Activated CD4-positive, alpha-beta T cell treated with anti-CD3 and anti-CD28 coated beads for 36 hours (primary cell): ENCODE results near the gene NEK7. TPM values are rescaled to one million over a fixed set of nuclear protein-coding genes. Genes with fewer than 3 reads are reported as not detected.

Experiments
- ATAC-seq: fragments of 200-7000 bp; cut with Tn5 transposase; one replicate; pipeline ENCODE4 v1.10.0; 2021; ENCODE audit warnings: mild to moderate bottlenecking, moderate library complexity
- CTCF ChIA-PET: fragments of 350-600 bp; sonication (Branson Sonifier 250); formaldehyde crosslinking; loops from one replicate; lab custom pipeline; 2021; ENCODE audit warnings: antibody characterized with exemption; lab: Charles Lee
- POLR2A ChIA-PET: fragments of 350-600 bp; sonication (Branson Sonifier 250); formaldehyde crosslinking; loops from one replicate; lab custom pipeline; 2021; ENCODE audit warnings: antibody characterized with exemption, inconsistent platforms; lab: Charles Lee
- DNase-seq: peaks from one replicate; pipeline ENCODE4 v3.0.0-alpha.2; 2020
- H3K27ac Mint-ChIP-seq: one replicate; pipeline ENCODE4 v1.8.0; 2021; ENCODE audit warnings: mixed read lengths
- H3K27me3 Mint-ChIP-seq: one replicate; pipeline ENCODE4 v1.8.0; 2021; ENCODE audit warnings: mixed read lengths
- H3K36me3 Mint-ChIP-seq: one replicate; pipeline ENCODE4 v1.8.0; 2021; ENCODE audit warnings: low read depth, mixed read lengths
- H3K4me1 Mint-ChIP-seq: one replicate; pipeline ENCODE4 v1.8.0; 2021; ENCODE audit warnings: mixed read lengths
- H3K4me3 Mint-ChIP-seq: one replicate; pipeline ENCODE4 v1.8.0; 2021; ENCODE audit warnings: mild to moderate bottlenecking, moderate library complexity, mixed read lengths
- H3K9me3 Mint-ChIP-seq: one replicate; pipeline ENCODE4 v1.8.0; 2021; ENCODE audit warnings: low read depth, mixed read lengths
- intact Hi-C, 2 experiments: fragments of 100-400 bp; cut with DNase I in 1 of 2; cut with micrococcal nuclease in 1 of 2; formaldehyde crosslinking; loops; one replicate each; pipeline versions ENCODE4 v1.14.2 to v1.15.1; 2022 to 2024; cut with DNase I, micrococcal nuclease
- total RNA-seq, 2 experiments: library from RNA; stranded (reverse); gene quantifications; one replicate each; pipeline ENCODE4 v1.2.3, GENCODE V29; 2021

NEK7 gene
- total RNA-seq, 2 experiments from 2014 or later: 46.9 to 49.0 TPM

- ChIA-PET CTCF (interaction anchor here (0.7 to 0.8 kb wide), 2 partner anchors 41 to 114 kb away, joined by 3 read pairs; no protein-coding TSS in a partner anchor), POLR2A (no interaction called here)
- no peaks in the 10 kb centered on the region for H3K36me3 Mint-ChIP-seq
- intact Hi-C loops: no loop called here
- H3K9me3 Mint-ChIP-seq: no peaks in the 10 kb centered on the region
- DNase-seq (no peak), ATAC-seq (no peak)
- H3K27ac Mint-ChIP-seq: no peak overlapping the region
- peaks cover 4% of the 10 kb centered on the region for H3K4me1 Mint-ChIP-seq
- H3K4me3 Mint-ChIP-seq: no peak overlapping the region
- no peaks in the 10 kb centered on the region for H3K27me3 Mint-ChIP-seq
Observed at GRCh38 chr1:198147216-198147615, 9.6 kb upstream of the NEK7 start.

GRCh38 chr1:198150369-198150768 is 6.4 kb upstream of the NEK7 start:
- intact Hi-C loops: no loop called here
- ATAC-seq (no peak), DNase-seq (no peak)
- no peaks in the 10 kb centered on the region for H3K9me3 Mint-ChIP-seq
- no peak overlapping the region for H3K4me3 Mint-ChIP-seq
- no peak overlapping the region for H3K27ac Mint-ChIP-seq
- H3K27me3 Mint-ChIP-seq: no peaks in the 10 kb centered on the region
- no peaks in the 10 kb centered on the region for H3K36me3 Mint-ChIP-seq
- ChIA-PET CTCF (interaction anchor here (1.4 kb wide), 1 partner anchor 315 kb away, joined by 3 read pairs; no protein-coding TSS in a partner anchor), POLR2A (no interaction called here)
- H3K4me1 Mint-ChIP-seq: no peaks in the 10 kb centered on the region

GRCh38 chr1:198151688-198152087 is 5.1 kb upstream of the NEK7 start:
- ChIA-PET CTCF (no interaction called here), POLR2A (no interaction called here)
- ATAC-seq: no peak
- Mint-ChIP-seq H3K27ac (no peak overlapping the region), H3K36me3 (no peaks in the 10 kb centered on the region), H3K4me3 (no peak overlapping the region), H3K27me3 (no peaks in the 10 kb centered on the region), H3K4me1 (peaks cover 4% of the 10 kb centered on the region), H3K9me3 (no peaks in the 10 kb centered on the region)
- no peak for DNase-seq
- intact Hi-C loops: no loop called here

- H3K27ac Mint-ChIP-seq: no peak overlapping the region
- intact Hi-C loops: no loop called here
- ChIA-PET POLR2A (interaction anchor here (0.6 kb wide), 1 partner anchor 69 kb away, joined by 4 read pairs; no protein-coding TSS in a partner anchor), CTCF (interaction anchor here (0.7 to 1.3 kb wide), 3 partner anchors 21 to 109 kb away, joined by 3 to 4 read pairs (median 4); no protein-coding TSS in a partner anchor)
- no peak for DNase-seq
- H3K27me3 Mint-ChIP-seq: no peaks in the 10 kb centered on the region
- H3K4me1 Mint-ChIP-seq: peaks cover 4% of the 10 kb centered on the region
- ATAC-seq: no peak
- no peaks in the 10 kb centered on the region for H3K9me3 Mint-ChIP-seq
- H3K36me3 Mint-ChIP-seq: peaks cover 3% of the 10 kb centered on the region
- H3K4me3 Mint-ChIP-seq: no peak overlapping the region
Observed at GRCh38 chr1:198153103-198153502, 3.7 kb upstream of the NEK7 start.

GRCh38 chr1:198153804-198154203 is 3.0 kb upstream of the NEK7 start:
- CTCF ChIA-PET: interaction anchor here (0.7 to 1.3 kb wide), 7 partner anchors 17 to 311 kb away, joined by 3 to 4 read pairs (median 3); no protein-coding TSS in a partner anchor
- POLR2A ChIA-PET: no interaction called here
- no peaks in the 10 kb centered on the region for H3K9me3 Mint-ChIP-seq
- peaks cover 4% of the 10 kb centered on the region for H3K4me1 Mint-ChIP-seq
- no peak overlapping the region for H3K27ac Mint-ChIP-seq
- H3K36me3 Mint-ChIP-seq: peaks cover 3% of the 10 kb centered on the region
- DNase-seq: no peak
- no peak overlapping the region for H3K4me3 Mint-ChIP-seq
- intact Hi-C loops: no loop called here
- H3K27me3 Mint-ChIP-seq: no peaks in the 10 kb centered on the region
- no peak for ATAC-seq

GRCh38 chr1:198155253-198155652 is 1.5 kb upstream of the NEK7 start:
- Mint-ChIP-seq H3K36me3 (peaks cover 3% of the 10 kb centered on the region), H3K27me3 (no peaks in the 10 kb centered on the region), H3K4me3 (no peak overlapping the region), H3K4me1 (peaks cover 13% of the 10 kb centered on the region), H3K27ac (no peak overlapping the region), H3K9me3 (no peaks in the 10 kb centered on the region)
- ATAC-seq (no peak), DNase-seq (no peak)
- intact Hi-C loops: loop anchor here (5.0 kb wide), 9 partner anchors 53 to 1008 kb away; partner anchors contain the start of genes ASPM (in 1 of the 2), DENND1B (in 1 of the 2) and LHX9 (in 1 of the 2)
- ChIA-PET CTCF (interaction anchor here (0.6 to 2.4 kb wide), 13 partner anchors 9 to 596 kb away, joined by 3 to 7 read pairs (median 3); no protein-coding TSS in a partner anchor), POLR2A (no interaction called here)

- Mint-ChIP-seq H3K9me3 (no peaks in the 10 kb centered on the region), H3K27ac (peak overlapping the region; percentile 92), H3K4me1 (peaks cover 22% of the 10 kb centered on the region), H3K27me3 (no peaks in the 10 kb centered on the region), H3K4me3 (peak overlapping the region; percentile 94), H3K36me3 (peaks cover 3% of the 10 kb centered on the region)
- peak; percentile 33 for ATAC-seq
- CTCF ChIA-PET: interaction anchor here (0.6 to 2.4 kb wide), 19 partner anchors 10 to 595 kb away, joined by 3 to 9 read pairs (median 3); no protein-coding TSS in a partner anchor
- peak; percentile 85 for DNase-seq
- POLR2A ChIA-PET: interaction anchor here (0.8 kb wide), 1 partner anchor 10 kb away, joined by 3 read pairs; no protein-coding TSS in a partner anchor
- intact Hi-C loops: loop anchor here (1.0 to 5.0 kb wide), 17 partner anchors 46 to 1009 kb away; partner anchors contain the start of genes ASPM (in 1 of the 2), C1orf53 (in 1 of the 2), DENND1B (in 1 of the 2) and LHX9 (in 1 of the 2)
Observed at GRCh38 chr1:198156111-198156744, 570 bp upstream of the NEK7 start.

GRCh38 chr1:198157241-198157846 is 546 bp downstream of the NEK7 start:
- Mint-ChIP-seq H3K27me3 (no peaks in the 10 kb centered on the region), H3K9me3 (no peaks in the 10 kb centered on the region), H3K4me1 (peaks cover 34% of the 10 kb centered on the region), H3K4me3 (peak overlapping the region; percentile 94), H3K27ac (peak overlapping the region; percentile 99), H3K36me3 (peaks cover 5% of the 10 kb centered on the region)
- ATAC-seq (peak; percentile 29), DNase-seq (peak; percentile 89)
- CTCF ChIA-PET: interaction anchor here (0.6 to 2.4 kb wide), 6 partner anchors 8 to 239 kb away, joined by 3 to 9 read pairs (median 4); no protein-coding TSS in a partner anchor
- intact Hi-C loops: loop anchor here (2.0 to 5.0 kb wide), 13 partner anchors 55 to 1010 kb away; partner anchors contain the start of genes ASPM (in 1 of the 2), DENND1B (in 1 of the 2) and LHX9 (in 1 of the 2)
- POLR2A ChIA-PET: interaction anchor here (0.6 kb wide), 1 partner anchor 30 kb away, joined by 3 read pairs; no protein-coding TSS in a partner anchor

- intact Hi-C loops: loop anchor here (1.0 to 5.0 kb wide), 16 partner anchors 9 to 1011 kb away; partner anchors contain the start of genes ASPM (in 1 of the 2), DENND1B (in 1 of the 2) and LHX9 (in 1 of the 2)
- Mint-ChIP-seq H3K4me3 (peak overlapping the region; percentile 94), H3K27ac (peak overlapping the region; percentile 99), H3K27me3 (no peaks in the 10 kb centered on the region), H3K9me3 (no peaks in the 10 kb centered on the region), H3K4me1 (peaks cover 41% of the 10 kb centered on the region), H3K36me3 (peaks cover 5% of the 10 kb centered on the region)
- ChIA-PET CTCF (interaction anchor here (0.6 to 2.6 kb wide), 5 partner anchors 10 to 238 kb away, joined by 3 to 14 read pairs (median 4); no protein-coding TSS in a partner anchor), POLR2A (interaction anchor here (0.6 to 0.7 kb wide), 2 partner anchors 29 to 615 kb away, joined by 3 read pairs; no protein-coding TSS in a partner anchor)
- ATAC-seq: peak; percentile 7
- peak; percentile 57 for DNase-seq
Observed at GRCh38 chr1:198157847-198158725, 1.3 kb downstream of the NEK7 start.
